Mesenchymal stem cell (in vitro differentiated cells and primary cell): ENCODE data around the gene PDE7B.

ENCODE experiments used
- DNase-seq: peaks from one replicate; pipeline ENCODE4 v3.0.0-alpha.2; 2013
- H2AFZ ChIP-seq: one replicate; pipeline ENCODE4 v1.6.1; 2013; ENCODE audit warnings: low read depth, mild to moderate bottlenecking, control low read depth, inconsistent platforms, low read length, moderate library complexity
- H2AK5ac ChIP-seq: 2 replicates; pipeline ENCODE4 v1.6.1; 2013; ENCODE audit warnings: low read length, moderate library complexity, mild to moderate bottlenecking, inconsistent platforms; ENCODE audit not compliant: severe bottlenecking
- H2BK120ac ChIP-seq: one replicate; pipeline ENCODE4 v1.6.1; 2013; ENCODE audit warnings: low read depth, mild to moderate bottlenecking, inconsistent platforms, low read length, moderate library complexity
- H2BK12ac ChIP-seq, 2 experiments: one replicate each; pipeline ENCODE4 v1.6.1; 2013; ENCODE audit warnings: inconsistent platforms in 2 of 2, low read length in 2 of 2, mild to moderate bottlenecking in 2 of 2, moderate library complexity in 2 of 2, control low read depth in 1 of 2
- H2BK15ac ChIP-seq: one replicate; pipeline ENCODE4 v1.6.1; 2013; ENCODE audit warnings: mild to moderate bottlenecking, low read depth, inconsistent platforms; ENCODE audit not compliant: poor library complexity, severe bottlenecking
- H2BK5ac ChIP-seq: 2 replicates; pipeline ENCODE4 v1.6.1; 2013; ENCODE audit warnings: low read depth, mild to moderate bottlenecking, low read length, control low read depth, inconsistent platforms; ENCODE audit not compliant: poor library complexity, severe bottlenecking
- H3K14ac ChIP-seq, 2 experiments: one replicate each; pipeline ENCODE4 v1.6.1; 2013; ENCODE audit warnings: inconsistent platforms in 2 of 2, low read length in 2 of 2, control low read depth in 1 of 2, mild to moderate bottlenecking in 1 of 2, moderate library complexity in 1 of 2
- H3K18ac ChIP-seq, 2 experiments: one replicate each; pipeline ENCODE4 v1.6.1; 2013; ENCODE audit warnings: inconsistent platforms in 2 of 2, low read length in 2 of 2, control low read depth in 1 of 2, low read depth in 1 of 2, mild to moderate bottlenecking in 1 of 2
- H3K23ac ChIP-seq, 2 experiments: one replicate each; pipeline ENCODE4 v1.6.1; 2013; ENCODE audit warnings: inconsistent platforms in 2 of 2, low read length in 2 of 2, mild to moderate bottlenecking in 2 of 2, moderate library complexity in 2 of 2, control low read depth in 1 of 2
- H3K27ac ChIP-seq: 2 replicates; pipeline ENCODE4 v1.5.1; 2013; ENCODE audit warnings: mild to moderate bottlenecking, moderate library complexity, low read length, control low read depth, inconsistent platforms; ENCODE audit not compliant: poor library complexity, severe bottlenecking
- H3K27me3 ChIP-seq, 2 experiments: 2 replicates each; pipeline versions ENCODE4 v1.6.1 to v1.7.0; 2013; ENCODE audit warnings: low read length in 2 of 2, mild to moderate bottlenecking in 2 of 2, moderate library complexity in 2 of 2, control low read depth in 1 of 2, inconsistent platforms in 1 of 2; ENCODE audit not compliant: control insufficient read depth in 1 of 2, insufficient read depth in 1 of 2
- H3K36me3 ChIP-seq, 2 experiments: 2 replicates each; pipeline versions ENCODE4 v1.6.1 to v1.7.0; 2013; ENCODE audit warnings: low read length in 2 of 2, control low read depth in 1 of 2, inconsistent platforms in 1 of 2, low read depth in 1 of 2, mild to moderate bottlenecking in 1 of 2; ENCODE audit not compliant: insufficient read depth in 2 of 2, control insufficient read depth in 1 of 2
- H3K4ac ChIP-seq, 2 experiments: one replicate each; pipeline ENCODE4 v1.6.1; 2013; ENCODE audit warnings: inconsistent platforms in 2 of 2, low read length in 2 of 2, mild to moderate bottlenecking in 2 of 2, moderate library complexity in 2 of 2, control low read depth in 1 of 2, low read depth in 1 of 2
- H3K4me1 ChIP-seq: 2 replicates; pipeline ENCODE4 v1.6.1; 2013; ENCODE audit warnings: low read depth, low read length, control low read depth; ENCODE audit not compliant: control insufficient read depth, insufficient read depth
- H3K4me2 ChIP-seq: 2 replicates; pipeline ENCODE4 v1.6.1; 2013; ENCODE audit warnings: low read length, mild to moderate bottlenecking, inconsistent platforms; ENCODE audit not compliant: poor library complexity, severe bottlenecking
- H3K4me3 ChIP-seq, 2 experiments: 2 replicates each; pipeline versions ENCODE4 v1.5.1 to v1.7.0; 2013; ENCODE audit warnings: low read length in 2 of 2, mild to moderate bottlenecking in 2 of 2, control low read depth in 1 of 2, low read depth in 1 of 2; ENCODE audit not compliant: insufficient read depth in 1 of 2
- H3K79me1 ChIP-seq: replicated peaks from 2 replicates; pipeline ENCODE4 v1.6.1; 2013; ENCODE audit warnings: mild to moderate bottlenecking, control low read depth, low read length, inconsistent platforms; ENCODE audit not compliant: poor library complexity, severe bottlenecking
- H3K9ac ChIP-seq: 2 replicates; pipeline ENCODE4 v1.7.0; 2013; ENCODE audit warnings: mild to moderate bottlenecking, low read length, moderate library complexity
- H3K9me3 ChIP-seq: 2 replicates; pipeline ENCODE4 v1.7.0; 2013; ENCODE audit warnings: mild to moderate bottlenecking, low read length; ENCODE audit not compliant: control insufficient read depth
- H4K8ac ChIP-seq: one replicate; pipeline ENCODE4 v1.6.1; 2013; ENCODE audit warnings: inconsistent platforms, mild to moderate bottlenecking, low read length, moderate library complexity
- H4K91ac ChIP-seq: one replicate; pipeline ENCODE4 v1.6.1; 2013; ENCODE audit warnings: mild to moderate bottlenecking, low read length, inconsistent platforms
- WGBS: methylation state at CpG from one replicate; pipeline ENCODE4 v1.1.7; 2013; ENCODE audit warnings: mixed read lengths; 5-methylcytosine and 5-hydroxymethylcytosine counted together

Gene PDE7B

GRCh38 chr6:136191606-136192312, 340.3 kb downstream of the PDE7B start:
- peaks cover 7 to 88% of the 10 kb centered on the region in 2 experiments for H3K36me3 ChIP-seq
- no peak overlapping the region for H3K23ac ChIP-seq
- no peak overlapping the region for H3K4ac ChIP-seq
- no peak for DNase-seq
- no peak overlapping the region for H3K27ac ChIP-seq
- no peak overlapping the region for H3K9ac ChIP-seq
- H2AK5ac ChIP-seq, result no peak overlapping the region
- H3K14ac ChIP-seq, result no peak overlapping the region
- H2BK15ac ChIP-seq, result no peak overlapping the region
- H3K18ac ChIP-seq, result no peak overlapping the region
- H4K91ac ChIP-seq, result no peak overlapping the region
- H3K9me3 ChIP-seq, result no peaks in the 10 kb centered on the region
- H2BK5ac ChIP-seq, result no peak overlapping the region
- no peaks in the 10 kb centered on the region for H3K79me1 ChIP-seq
- H3K4me2 ChIP-seq, result no peak overlapping the region
- H3K4me1 ChIP-seq, result no peaks in the 10 kb centered on the region
- no peak overlapping the region for H2BK12ac ChIP-seq
- H2AFZ ChIP-seq, result no peak overlapping the region
- no peak overlapping the region for H3K4me3 ChIP-seq
- peak overlapping the region; percentile 40 for H4K8ac ChIP-seq
- no peak overlapping the region for H2BK120ac ChIP-seq
- 95% methylated on average over 31 of the region's 32 CpGs for WGBS
- no peaks in the 10 kb centered on the region for H3K27me3 ChIP-seq

GRCh38 chr6:136192902-136193301, 341.4 kb downstream of the PDE7B start:
- Histone ChIP-seq H4K8ac (no peak overlapping the region), H3K4me2 (no peak overlapping the region), H3K27me3 (no peaks in the 10 kb centered on the region), H3K9ac (no peak overlapping the region), H3K9me3 (no peaks in the 10 kb centered on the region), H3K14ac (no peak overlapping the region), H3K4ac (no peak overlapping the region), H3K27ac (no peak overlapping the region), H3K4me1 (no peaks in the 10 kb centered on the region), H2BK12ac (no peak overlapping the region), H4K91ac (no peak overlapping the region), H2BK120ac (no peak overlapping the region), H3K18ac (no peak overlapping the region), H2AFZ (no peak overlapping the region), H3K36me3 (peaks cover 7 to 76% of the 10 kb centered on the region in 2 experiments), H2BK5ac (no peak overlapping the region), H3K79me1 (no peaks in the 10 kb centered on the region), H2AK5ac (no peak overlapping the region), H2BK15ac (no peak overlapping the region), H3K23ac (no peak overlapping the region), H3K4me3 (no peak overlapping the region)
- 64% methylated on average over 4 of the region's 6 CpGs for WGBS
- peak; percentile 46 for DNase-seq

GRCh38 chr6:136201732-136202131, 350.2 kb downstream of the PDE7B start:
- H3K4me2 ChIP-seq, result no peak overlapping the region
- no peak for DNase-seq
- H2BK15ac ChIP-seq, result no peak overlapping the region
- H3K79me1 ChIP-seq, result no peaks in the 10 kb centered on the region
- no peak overlapping the region for H2BK12ac ChIP-seq
- H2BK5ac ChIP-seq, result no peak overlapping the region
- no peaks in the 10 kb centered on the region for H3K36me3 ChIP-seq
- no peak overlapping the region for H3K18ac ChIP-seq
- H2BK120ac ChIP-seq, result no peak overlapping the region
- H3K4ac ChIP-seq, result no peak overlapping the region
- H3K4me3 ChIP-seq, result no peak overlapping the region
- no peak overlapping the region for H3K23ac ChIP-seq
- no peak overlapping the region for H3K27ac ChIP-seq
- H4K8ac ChIP-seq, result no peak overlapping the region
- H3K4me1 ChIP-seq, result no peaks in the 10 kb centered on the region
- no peaks in the 10 kb centered on the region for H3K9me3 ChIP-seq
- H2AFZ ChIP-seq, result no peak overlapping the region
- WGBS, result 85% methylated on average over 2 of the region's 5 CpGs
- no peak overlapping the region for H4K91ac ChIP-seq
- no peak overlapping the region for H3K14ac ChIP-seq
- H3K9ac ChIP-seq, result no peak overlapping the region
- H3K27me3 ChIP-seq, result no peaks in the 10 kb centered on the region
- H2AK5ac ChIP-seq, result no peak overlapping the region

GRCh38 chr6:136208783-136209182, 357.3 kb downstream of the PDE7B start:
- Histone ChIP-seq H2AFZ (no peak overlapping the region), H3K36me3 (no peaks in the 10 kb centered on the region), H2AK5ac (no peak overlapping the region), H3K79me1 (no peaks in the 10 kb centered on the region), H3K18ac (no peak overlapping the region), H3K9me3 (no peaks in the 10 kb centered on the region), H2BK120ac (no peak overlapping the region), H2BK12ac (no peak overlapping the region), H3K4me1 (no peaks in the 10 kb centered on the region), H3K4ac (no peak overlapping the region), H3K27ac (no peak overlapping the region), H4K8ac (no peak overlapping the region), H3K23ac (no peak overlapping the region), H3K4me2 (no peak overlapping the region), H3K4me3 (no peak overlapping the region), H4K91ac (no peak overlapping the region), H2BK15ac (no peak overlapping the region), H3K9ac (no peak overlapping the region), H3K27me3 (no peaks in the 10 kb centered on the region), H3K14ac (no peak overlapping the region), H2BK5ac (no peak overlapping the region)
- DNase-seq, result no peak
- WGBS, result 79% methylated on average over 4 of the region's 4 CpGs
